NCI-H82 treated with DMSO at 0.1 percent for 48 hours (cell line): ENCODE results near the gene SOX6.

Experiments used
- DNase-seq: peaks from one replicate; lab custom pipeline; 2025; ENCODE audit not compliant: unreplicated experiment; lab: John Stamatoyannopoulos, UW

The SOX6 gene

DNA sequence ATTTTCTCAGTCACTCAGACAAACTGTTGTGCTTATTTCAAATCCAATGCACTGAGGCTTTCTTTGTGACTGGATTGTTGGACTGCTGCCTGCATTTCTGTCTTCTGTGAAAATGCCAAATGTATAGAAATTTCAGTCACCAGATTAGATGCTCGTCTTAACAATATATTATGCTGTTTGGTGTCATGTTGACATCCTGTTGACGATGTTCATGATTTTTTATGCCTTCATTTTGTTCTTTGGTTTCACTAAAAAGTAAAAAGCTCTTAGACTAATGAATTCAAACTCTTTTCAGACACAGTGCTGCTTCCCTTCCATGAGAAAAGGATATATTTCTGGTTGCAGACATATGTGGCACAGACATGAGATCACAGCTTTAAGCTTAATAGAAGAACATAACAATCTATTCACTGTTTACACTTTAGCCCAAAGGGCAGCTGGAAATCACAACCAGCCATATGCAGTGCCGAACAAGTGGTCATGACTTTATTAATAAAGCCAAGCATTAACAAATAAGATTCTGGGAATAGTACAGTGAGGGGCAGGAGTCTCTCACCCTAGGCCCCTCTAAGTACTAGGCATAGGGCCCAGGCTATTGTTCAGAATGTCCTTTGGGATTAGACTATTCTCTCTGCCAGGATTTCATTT lies 9.4 kb upstream of the SOX6 start:
- DNase-seq, result no peak

DNA sequence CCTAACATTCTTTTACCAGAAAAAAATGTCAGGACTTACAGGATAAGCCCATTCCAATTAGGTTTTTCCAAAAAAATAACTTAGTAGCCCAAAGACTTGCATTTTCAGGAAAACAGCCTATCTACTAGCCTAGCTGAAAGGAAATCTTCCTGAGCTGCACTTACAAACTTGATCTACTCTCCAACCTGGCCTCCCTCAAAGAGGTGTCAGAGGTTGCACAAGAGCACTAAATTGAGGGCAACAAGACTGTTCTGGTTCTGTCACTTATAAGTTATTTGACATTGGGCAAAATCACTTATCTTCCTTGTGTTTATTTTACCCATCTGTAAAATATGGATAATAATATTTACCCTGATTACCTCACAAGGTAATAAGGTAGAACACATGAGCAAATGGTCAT lies 7.9 kb upstream of the SOX6 start:
- DNase-seq, result no peak

DNA sequence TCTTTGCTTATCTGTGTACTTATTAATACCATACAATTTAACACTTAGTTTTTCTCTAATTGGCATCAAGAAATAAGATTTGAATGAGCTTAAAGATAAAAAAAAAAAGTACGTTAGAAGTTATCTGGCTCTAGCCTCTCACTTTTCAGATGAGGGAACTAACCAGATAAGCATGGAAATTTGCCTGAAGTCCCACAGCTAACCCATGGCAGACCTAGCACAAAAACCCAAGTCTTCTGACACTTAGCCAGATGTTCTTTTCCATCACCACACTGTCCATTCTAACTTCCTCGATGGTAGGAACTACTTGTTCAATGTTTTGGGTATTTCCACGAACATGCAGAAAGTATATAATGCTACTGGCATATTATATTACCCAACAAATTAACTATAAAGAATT lies 7.4 kb upstream of the SOX6 start:
- DNase-seq, result no peak

GRCh38 chr11:16361108-16361865 lies 4.9 kb upstream of the SOX6 start:
- no peak for DNase-seq

DNA sequence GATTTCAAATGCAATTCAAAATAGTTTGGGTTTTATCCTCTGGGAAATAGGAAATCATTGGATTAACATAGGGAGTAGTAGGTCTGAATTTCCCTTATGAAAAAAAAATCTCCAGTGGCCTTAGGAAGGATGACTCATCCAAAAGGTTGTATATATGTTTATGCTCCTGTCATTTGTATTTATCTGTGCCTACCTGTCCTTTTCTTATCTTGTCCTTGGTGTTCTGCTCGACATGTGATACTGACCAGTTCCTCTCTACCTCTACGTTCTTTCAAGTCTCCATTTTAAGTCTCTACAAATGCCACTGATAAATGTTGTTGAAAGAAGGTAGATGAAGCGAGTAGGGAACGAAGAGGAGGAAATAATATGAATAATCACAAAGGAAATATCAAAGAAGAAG lies 3.0 kb upstream of the SOX6 start:
- DNase-seq, result no peak

DNA sequence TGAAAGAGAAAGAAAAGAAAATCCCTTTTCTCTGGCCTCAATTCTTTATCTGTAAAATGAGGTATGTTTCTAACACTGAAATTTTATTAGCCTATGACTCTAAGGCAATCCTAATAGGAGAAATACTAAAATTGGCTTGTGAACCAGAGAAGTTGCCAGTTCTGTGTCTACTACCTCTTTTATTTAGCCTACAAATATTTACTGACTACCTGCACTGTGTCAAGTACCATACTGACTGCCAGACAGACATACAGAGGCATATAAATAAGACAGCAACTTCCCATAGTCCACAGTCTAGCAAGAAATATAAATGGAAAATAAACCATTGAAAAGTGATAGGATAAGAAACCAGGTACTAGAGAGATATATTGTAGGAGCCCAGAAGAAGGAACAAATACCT lies 2.4 kb upstream of the SOX6 start:
- no peak for DNase-seq

DNA sequence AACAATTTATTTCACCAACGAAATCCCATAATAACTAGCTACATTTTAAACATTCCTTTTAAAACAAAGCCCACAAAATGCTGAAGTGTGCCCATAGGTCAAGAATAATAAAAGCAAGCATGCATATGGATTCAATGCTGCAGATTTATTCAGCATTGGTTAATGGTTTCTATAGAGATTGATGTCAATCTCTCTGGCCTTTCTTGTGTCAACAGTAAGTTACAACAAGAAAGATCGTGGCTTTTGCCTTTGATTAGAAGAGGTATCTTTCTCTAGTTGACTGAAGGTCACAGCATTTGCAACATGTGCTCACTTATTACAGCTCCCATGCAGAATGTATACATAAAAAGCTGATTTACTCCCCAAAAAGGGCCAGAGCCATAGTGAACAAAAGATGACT lies 1.4 kb upstream of the SOX6 start:
- DNase-seq, result no peak

DNA sequence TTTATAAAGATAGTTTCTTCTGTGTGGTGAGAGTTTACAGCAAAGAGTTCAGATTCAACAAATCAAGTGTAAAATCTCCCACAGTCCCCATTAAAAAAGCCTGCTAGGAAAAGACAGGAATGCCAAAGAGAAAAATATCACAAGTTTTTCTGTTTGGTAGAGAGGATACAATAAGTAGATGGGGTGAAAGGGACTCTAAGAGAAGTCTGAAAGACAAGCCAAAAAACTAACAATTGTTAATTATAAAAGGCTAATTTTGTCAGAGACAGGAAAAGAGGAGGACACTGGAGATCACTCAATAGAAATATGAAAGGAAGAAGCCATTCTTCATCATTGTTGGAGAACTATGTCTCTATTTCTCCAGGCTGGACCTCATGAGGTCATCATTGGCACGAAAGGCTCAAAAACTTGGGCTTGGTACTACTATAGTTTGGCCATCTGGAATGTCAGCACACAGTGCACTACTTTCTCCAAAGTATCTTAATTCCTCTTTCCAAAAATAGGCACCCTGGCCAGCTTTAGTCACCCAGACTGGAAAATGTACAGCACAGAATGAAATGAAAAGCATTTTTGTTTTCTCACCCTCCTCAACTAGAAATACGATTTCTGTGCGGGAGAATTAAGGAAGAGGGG lies 531 bp upstream of the SOX6 start:
- no peak for DNase-seq

DNA sequence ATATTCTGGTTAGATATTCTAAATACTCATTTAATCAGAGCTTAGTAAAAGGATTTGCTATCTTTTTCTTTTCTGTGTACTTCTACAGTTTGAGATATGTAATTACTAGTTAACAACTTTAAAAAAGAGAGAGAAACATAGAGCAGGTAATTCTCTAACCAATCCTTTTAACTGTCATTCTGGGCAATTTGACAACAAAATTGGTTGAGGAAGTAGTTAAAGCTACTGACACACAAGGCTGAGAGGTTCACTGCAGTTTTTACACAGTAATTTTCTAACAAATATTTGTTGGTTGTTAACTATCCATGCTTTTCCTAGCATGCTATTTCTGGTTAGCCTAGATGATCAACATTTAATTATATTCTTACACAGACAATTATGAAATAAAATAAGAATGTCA lies 3.6 kb downstream of the SOX6 start:
- DNase-seq, result no peak

DNA sequence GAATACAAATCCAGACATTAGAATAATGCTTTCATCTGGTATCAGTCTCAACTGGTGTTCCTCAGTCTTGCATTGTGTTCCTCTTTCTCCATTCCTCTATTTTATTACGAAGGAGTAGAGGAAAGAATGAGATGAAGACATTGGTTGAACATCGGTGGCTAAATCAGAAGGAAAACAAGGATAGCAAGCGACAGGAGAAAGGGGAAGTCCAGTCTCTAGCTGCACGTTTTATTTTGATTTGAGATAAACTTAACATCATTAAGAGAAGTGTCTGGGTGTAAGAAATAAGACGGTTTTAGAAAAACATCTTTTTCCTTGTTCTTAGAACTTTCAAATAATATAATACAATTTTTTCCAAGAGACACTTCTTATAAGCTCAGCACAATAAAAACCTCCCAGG lies 6.2 kb downstream of the SOX6 start:
- no peak for DNase-seq

DNA sequence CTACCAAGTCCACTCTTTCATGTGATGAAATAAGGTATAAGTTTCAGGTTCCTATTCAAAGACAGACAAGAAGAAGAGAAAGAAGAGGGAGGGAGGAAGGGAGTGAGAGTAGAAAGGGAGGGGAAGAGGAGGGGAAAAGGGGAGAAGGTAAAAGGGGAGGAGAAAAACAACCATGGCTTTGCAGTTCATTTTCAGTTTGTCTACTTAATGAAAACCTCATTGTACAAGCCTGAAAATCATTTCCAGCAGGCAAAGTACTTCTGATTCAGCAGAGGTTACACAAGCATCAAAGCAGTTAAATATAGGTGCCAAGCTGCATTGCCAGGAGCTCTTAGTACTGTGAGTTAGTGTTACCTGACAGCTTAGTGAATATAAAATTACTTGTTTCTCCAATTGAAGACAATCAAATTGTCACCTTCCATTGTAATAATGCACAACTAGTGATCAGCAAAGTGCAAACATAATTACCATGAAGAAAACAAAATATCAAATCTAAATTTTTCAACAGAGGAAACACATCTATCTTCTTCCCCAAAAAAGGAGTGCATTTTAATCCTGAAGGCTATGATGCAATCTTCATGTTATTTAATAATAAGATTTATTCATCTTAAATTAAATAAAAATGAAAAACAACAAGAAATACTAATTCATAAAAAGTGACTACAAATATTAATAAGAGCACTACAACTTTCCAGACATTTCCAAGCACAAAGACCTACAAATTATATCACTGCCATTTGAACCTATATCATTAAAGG lies 8.2 kb downstream of the SOX6 start:
- no peak for DNase-seq

GRCh38 chr11:16346975-16347374 lies 9.4 kb downstream of the SOX6 start:
- DNase-seq, result no peak

DNA sequence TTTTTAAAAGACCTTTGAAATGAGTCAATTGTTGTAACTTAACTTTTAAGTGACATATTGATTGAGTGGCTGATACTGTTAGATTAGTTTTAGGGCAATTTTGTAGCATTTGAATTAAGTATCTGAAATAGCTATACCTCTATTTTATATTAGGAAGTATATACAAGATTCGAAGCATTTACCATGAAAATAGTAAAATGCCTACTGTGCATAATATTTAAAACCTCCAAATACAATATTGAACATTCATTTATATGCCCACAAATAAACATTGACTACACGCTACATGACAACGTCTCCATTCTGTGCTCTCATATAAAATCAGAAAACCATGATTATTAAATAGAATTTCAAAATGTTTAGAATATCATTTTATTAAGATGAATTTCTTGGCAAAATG lies 14.5 kb downstream of the SOX6 start:
- no peak for DNase-seq

- DNase-seq, result no peak
Measured at GRCh38 chr11:16338393-16338792, 18.0 kb downstream of the SOX6 start.

GRCh38 chr11:16337421-16338213 lies 18.7 kb downstream of the SOX6 start:
- no peak for DNase-seq

- no peak for DNase-seq
Measured at GRCh38 chr11:16336721-16337120, 19.6 kb downstream of the SOX6 start.

- DNase-seq, result no peak
Measured at GRCh38 chr11:16336204-16336603, 20.1 kb downstream of the SOX6 start.

GRCh38 chr11:16335236-16335962 lies 20.9 kb downstream of the SOX6 start:
- no peak for DNase-seq

DNA sequence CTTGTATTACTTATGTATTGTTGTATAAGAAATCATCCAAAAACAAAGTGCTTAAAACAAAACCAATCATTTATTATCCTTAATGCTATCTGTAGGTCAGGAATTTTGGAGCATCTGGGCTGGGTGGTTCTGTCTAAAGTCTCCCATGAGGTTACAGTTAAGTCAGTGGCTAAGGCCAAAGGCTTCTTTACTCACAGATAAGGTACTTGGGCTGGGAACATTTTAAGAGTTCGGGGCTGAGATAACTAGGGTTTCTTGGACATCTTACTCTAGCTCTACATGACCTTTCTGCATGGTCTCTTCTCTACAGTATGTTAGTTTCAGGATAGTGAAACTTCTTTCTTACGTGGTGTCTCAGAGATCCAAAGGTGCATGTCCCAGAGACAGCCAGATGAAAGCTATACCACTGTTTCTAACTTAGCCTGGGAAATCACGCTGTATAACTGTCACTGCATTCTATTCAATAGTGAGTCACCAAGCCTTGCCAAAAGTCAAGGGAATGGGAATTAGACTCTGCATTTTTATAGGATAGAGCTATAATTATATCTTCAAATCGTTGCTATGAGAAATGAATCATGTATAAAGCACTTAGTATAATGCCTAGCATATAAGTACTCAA lies 29.6 kb downstream of the SOX6 start:
- DNase-seq, result no peak

GRCh38 chr11:16322190-16322589 lies 34.2 kb downstream of the SOX6 start:
- DNase-seq, result no peak
